ENCODE results near the gene CLECL1. TPM values are rescaled to one million over a fixed set of nuclear protein-coding genes. Genes with fewer than 3 reads are reported as not detected.

The CLECL1 gene
- total RNA-seq, 2 experiments from 2014 or later: 73.3 to 114 TPM

DNA sequence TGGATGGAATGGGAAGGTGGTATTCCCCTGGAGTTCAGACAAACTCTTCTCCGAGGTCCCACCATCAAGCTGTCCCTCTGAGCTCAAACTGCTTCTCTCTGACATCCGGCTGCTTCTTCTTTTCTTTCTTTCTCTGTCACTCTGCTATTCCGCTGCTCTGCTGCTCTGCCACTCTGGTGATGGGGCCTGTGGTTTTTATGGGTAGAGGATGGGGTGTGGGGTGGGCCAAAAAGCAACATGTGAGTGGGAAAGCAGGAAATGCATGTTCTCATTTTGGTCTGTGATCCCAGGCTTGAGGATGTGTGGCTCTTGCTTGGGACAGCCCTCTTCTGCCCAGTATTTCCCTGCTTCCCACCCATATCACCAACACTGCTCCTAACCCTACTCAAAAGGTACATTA lies 30.6 kb downstream of the CLECL1 start:
- no TSS peak for BruUV-seq (replicated peaks)
- Histone ChIP-seq H4K20me1 (ENCODE audit: insufficient read depth, low read length) (no peaks in the 10 kb centered on the region), H3K4me3 (ENCODE audit: low read depth, low read length, poor library complexity, severe bottlenecking) (no peak overlapping the region), H3K36me3 (ENCODE audit: insufficient read depth, low read length) (peaks cover 40% of the 10 kb centered on the region), H2AFZ (ENCODE audit: low read length) (no peak overlapping the region), H3K4me2 (ENCODE audit: low read length) (peak overlapping the region; percentile 24; the same call in 1 of the 2 replicates), H3K27ac (ENCODE audit: low read depth, low read length, poor library complexity, severe bottlenecking) (peak overlapping the region; percentile 19), H3K4me1 (ENCODE audit: insufficient read depth, low read length, poor library complexity, severe bottlenecking) (peaks cover 30% of the 10 kb centered on the region), H3K9me2 (ENCODE audit: insufficient read depth, low read length) (no peaks in the 10 kb centered on the region), H3K79me2 (ENCODE audit: insufficient read depth, low read depth, low read length) (no peaks in the 10 kb centered on the region), H3K9me3 (ENCODE audit: low read length) (peaks cover 28% of the 10 kb centered on the region)
- intact Hi-C loops (cut with micrococcal nuclease; ENCODE audit: unreplicated experiment): no loop called here
- no peak for TF ChIP-seq EZH2phosphoT487 (IDR thresholded peaks at IDR 0.05; ENCODE audit: borderline replicate concordance, low read depth, low read length)
- TF ChIP-seq, protein P1, sequence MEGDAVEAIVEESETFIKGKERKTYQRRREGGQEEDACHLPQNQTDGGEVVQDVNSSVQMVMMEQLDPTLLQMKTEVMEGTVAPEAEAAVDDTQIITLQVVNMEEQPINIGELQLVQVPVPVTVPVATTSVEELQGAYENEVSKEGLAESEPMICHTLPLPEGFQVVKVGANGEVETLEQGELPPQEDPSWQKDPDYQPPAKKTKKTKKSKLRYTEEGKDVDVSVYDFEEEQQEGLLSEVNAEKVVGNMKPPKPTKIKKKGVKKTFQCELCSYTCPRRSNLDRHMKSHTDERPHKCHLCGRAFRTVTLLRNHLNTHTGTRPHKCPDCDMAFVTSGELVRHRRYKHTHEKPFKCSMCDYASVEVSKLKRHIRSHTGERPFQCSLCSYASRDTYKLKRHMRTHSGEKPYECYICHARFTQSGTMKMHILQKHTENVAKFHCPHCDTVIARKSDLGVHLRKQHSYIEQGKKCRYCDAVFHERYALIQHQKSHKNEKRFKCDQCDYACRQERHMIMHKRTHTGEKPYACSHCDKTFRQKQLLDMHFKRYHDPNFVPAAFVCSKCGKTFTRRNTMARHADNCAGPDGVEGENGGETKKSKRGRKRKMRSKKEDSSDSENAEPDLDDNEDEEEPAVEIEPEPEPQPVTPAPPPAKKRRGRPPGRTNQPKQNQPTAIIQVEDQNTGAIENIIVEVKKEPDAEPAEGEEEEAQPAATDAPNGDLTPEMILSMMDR (conservative IDR thresholded peaks at IDR 0.05; ENCODE audit: low read length): no peak
- POLR2A ChIA-PET: interaction anchor here (0.6 to 0.9 kb wide), 2 partner anchors 10 to 527 kb away, joined by 3 read pairs; no protein-coding TSS in a partner anchor
- CTCF ChIA-PET (ENCODE audit: unreplicated experiment): no interaction called here
- no peak for DNase-seq (ENCODE audit: low spot score)

DNA sequence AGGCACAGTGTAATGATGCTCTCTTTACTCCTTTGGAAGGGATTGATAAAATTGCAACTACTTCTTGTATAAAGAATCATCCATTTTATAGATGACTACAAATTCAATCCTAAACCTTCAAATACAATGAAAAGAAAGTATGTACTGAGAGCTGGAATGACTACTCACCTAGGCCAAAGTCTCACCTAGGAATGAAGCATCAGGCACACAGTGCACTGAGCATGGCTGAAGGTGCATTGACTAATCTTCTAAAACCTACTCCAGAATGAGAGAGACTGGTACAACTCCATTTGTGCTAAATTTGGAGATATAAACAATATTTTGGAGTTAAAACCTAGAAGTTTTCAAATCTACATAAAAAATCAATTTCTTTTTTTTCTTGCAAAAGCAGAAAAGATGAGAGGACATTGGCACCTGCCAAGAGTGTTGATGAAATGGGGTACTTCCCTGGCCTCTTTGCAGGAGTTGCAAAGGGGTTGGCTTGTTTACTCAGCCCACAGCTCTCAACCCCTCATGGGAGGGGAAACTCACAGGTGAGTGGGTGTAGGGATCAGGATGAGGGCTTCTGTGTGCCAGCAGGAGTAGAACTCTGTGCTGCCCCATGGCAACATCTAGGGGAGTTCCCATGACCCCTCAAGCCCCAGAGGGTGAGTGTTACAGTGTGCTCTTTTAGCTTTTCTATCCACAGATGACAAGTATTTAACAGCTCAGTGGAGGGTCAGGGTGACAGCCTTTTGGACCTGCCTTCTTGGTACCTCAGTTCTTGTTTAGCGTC lies 31.3 kb downstream of the CLECL1 start:
- intact Hi-C loops (cut with micrococcal nuclease; ENCODE audit: unreplicated experiment): no loop called here
- Histone ChIP-seq H3K4me1 (ENCODE audit: insufficient read depth, low read length, poor library complexity, severe bottlenecking) (peaks cover 25% of the 10 kb centered on the region), H3K36me3 (ENCODE audit: insufficient read depth, low read length) (peaks cover 40% of the 10 kb centered on the region), H3K9me3 (ENCODE audit: low read length) (peaks cover 23% of the 10 kb centered on the region), H3K4me3 (ENCODE audit: low read depth, low read length, poor library complexity, severe bottlenecking) (no peak overlapping the region), H3K9me2 (ENCODE audit: insufficient read depth, low read length) (no peaks in the 10 kb centered on the region), H4K20me1 (ENCODE audit: insufficient read depth, low read length) (no peaks in the 10 kb centered on the region), H3K79me2 (ENCODE audit: insufficient read depth, low read depth, low read length) (no peaks in the 10 kb centered on the region), H3K27ac (ENCODE audit: low read depth, low read length, poor library complexity, severe bottlenecking) (no peak overlapping the region), H3K4me2 (ENCODE audit: low read length) (peak overlapping the region; percentile 24; the same call in 1 of the 2 replicates), H2AFZ (ENCODE audit: low read length) (no peak overlapping the region)
- no TSS peak for BruUV-seq (replicated peaks)
- no peak for DNase-seq (ENCODE audit: low spot score)
- POLR2A ChIA-PET: interaction anchor here (0.6 to 0.9 kb wide), 2 partner anchors 10 to 13 kb away, joined by 3 read pairs; no protein-coding TSS in a partner anchor
- TF ChIP-seq EZH2phosphoT487 (IDR thresholded peaks at IDR 0.05; ENCODE audit: borderline replicate concordance, low read depth, low read length): no peak
- TF ChIP-seq, protein P1 (conservative IDR thresholded peaks at IDR 0.05; ENCODE audit: low read length): no peak
- CTCF ChIA-PET (ENCODE audit: unreplicated experiment): no interaction called here

GRCh38 chr12:9700606-9700956 lies 32.3 kb downstream of the CLECL1 start:
- no peak for TF ChIP-seq EZH2phosphoT487 (IDR thresholded peaks at IDR 0.05; ENCODE audit: borderline replicate concordance, low read depth, low read length)
- TF ChIP-seq, protein P1 (conservative IDR thresholded peaks at IDR 0.05; ENCODE audit: low read length): no peak
- Histone ChIP-seq H3K27ac (ENCODE audit: low read depth, low read length, poor library complexity, severe bottlenecking) (no peak overlapping the region), H3K4me1 (ENCODE audit: insufficient read depth, low read length, poor library complexity, severe bottlenecking) (peaks cover 17% of the 10 kb centered on the region), H3K4me3 (ENCODE audit: low read depth, low read length, poor library complexity, severe bottlenecking) (no peak overlapping the region), H3K9me3 (ENCODE audit: low read length) (peaks cover 14% of the 10 kb centered on the region), H3K79me2 (ENCODE audit: insufficient read depth, low read depth, low read length) (no peaks in the 10 kb centered on the region), H3K4me2 (ENCODE audit: low read length) (no peak overlapping the region), H3K9me2 (ENCODE audit: insufficient read depth, low read length) (no peaks in the 10 kb centered on the region), H2AFZ (ENCODE audit: low read length) (no peak overlapping the region), H4K20me1 (ENCODE audit: insufficient read depth, low read length) (no peaks in the 10 kb centered on the region), H3K36me3 (ENCODE audit: insufficient read depth, low read length) (peaks cover 41% of the 10 kb centered on the region)
- POLR2A ChIA-PET: interaction anchor here (1.2 to 1.6 kb wide), 2 partner anchors 8 to 16 kb away, joined by 4 to 8 read pairs; no protein-coding TSS in a partner anchor
- CTCF ChIA-PET (ENCODE audit: unreplicated experiment): no interaction called here
- no TSS peak for BruUV-seq (replicated peaks)
- DNase-seq (ENCODE audit: low spot score): no peak
- intact Hi-C loops (cut with micrococcal nuclease; ENCODE audit: unreplicated experiment): no loop called here
